ENCODE measurements around the gene TRIM26.
A peak's percentile ranks its signal among the peaks of the same experiment; 100 is the strongest.

TRIM26 gene

DNA sequence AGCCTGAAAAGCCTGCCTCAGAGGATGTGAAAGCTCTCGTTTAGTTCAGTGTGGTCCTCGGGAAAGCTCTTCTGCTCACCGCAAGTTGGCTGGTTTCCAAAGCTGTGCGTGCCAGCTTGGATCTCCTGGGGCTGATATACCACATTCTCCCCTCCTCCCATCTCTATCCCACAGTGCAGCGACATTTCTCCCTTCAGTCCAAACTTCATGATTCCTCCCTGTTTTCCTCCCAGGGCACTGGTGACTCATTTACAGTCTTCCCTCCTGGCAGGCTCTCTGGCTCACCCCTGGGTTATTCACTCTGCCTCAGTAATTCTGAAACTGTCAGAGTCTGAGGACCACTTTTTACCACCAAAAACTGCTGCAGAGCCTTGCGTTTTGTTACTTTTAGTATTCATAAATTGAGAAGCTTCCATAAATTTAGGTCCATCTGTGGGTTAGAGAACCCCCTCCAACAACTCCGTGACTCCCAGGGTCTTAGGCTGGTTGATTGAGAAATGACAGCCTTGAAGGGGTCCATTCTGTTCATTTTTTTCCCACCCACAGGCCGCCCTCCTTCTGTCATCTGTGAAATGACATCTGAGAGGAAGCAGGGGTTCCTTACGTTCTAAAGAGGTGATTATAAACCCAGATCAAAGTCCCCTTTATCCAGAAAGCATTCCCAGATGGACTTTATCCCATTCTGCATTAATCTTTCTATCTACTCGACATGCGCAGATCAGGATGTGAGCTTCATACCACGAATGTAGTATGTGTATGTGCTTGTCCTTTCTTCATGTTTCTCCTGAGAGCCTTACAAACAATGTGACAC is 58.3 kb downstream of the TRIM26 start:
- TF ChIP-seq, protein P1, sequence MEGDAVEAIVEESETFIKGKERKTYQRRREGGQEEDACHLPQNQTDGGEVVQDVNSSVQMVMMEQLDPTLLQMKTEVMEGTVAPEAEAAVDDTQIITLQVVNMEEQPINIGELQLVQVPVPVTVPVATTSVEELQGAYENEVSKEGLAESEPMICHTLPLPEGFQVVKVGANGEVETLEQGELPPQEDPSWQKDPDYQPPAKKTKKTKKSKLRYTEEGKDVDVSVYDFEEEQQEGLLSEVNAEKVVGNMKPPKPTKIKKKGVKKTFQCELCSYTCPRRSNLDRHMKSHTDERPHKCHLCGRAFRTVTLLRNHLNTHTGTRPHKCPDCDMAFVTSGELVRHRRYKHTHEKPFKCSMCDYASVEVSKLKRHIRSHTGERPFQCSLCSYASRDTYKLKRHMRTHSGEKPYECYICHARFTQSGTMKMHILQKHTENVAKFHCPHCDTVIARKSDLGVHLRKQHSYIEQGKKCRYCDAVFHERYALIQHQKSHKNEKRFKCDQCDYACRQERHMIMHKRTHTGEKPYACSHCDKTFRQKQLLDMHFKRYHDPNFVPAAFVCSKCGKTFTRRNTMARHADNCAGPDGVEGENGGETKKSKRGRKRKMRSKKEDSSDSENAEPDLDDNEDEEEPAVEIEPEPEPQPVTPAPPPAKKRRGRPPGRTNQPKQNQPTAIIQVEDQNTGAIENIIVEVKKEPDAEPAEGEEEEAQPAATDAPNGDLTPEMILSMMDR (IDR thresholded peaks at IDR 0.05; ENCODE audit: control insufficient read depth, insufficient read depth, low read depth, low read length, missing control alignments) = no peak
- H3K4me3 ChIP-seq (ENCODE audit: control insufficient read depth, low read depth, low read length) = no peak overlapping the region
- DNase-seq (ENCODE audit: low read depth) = peak; percentile 74

GRCh38 chr6:30154061-30154460 is 59.1 kb downstream of the TRIM26 start:
- DNase-seq (ENCODE audit: low read depth) = no peak
- TF ChIP-seq, protein P1 (IDR thresholded peaks at IDR 0.05; ENCODE audit: control insufficient read depth, insufficient read depth, low read depth, low read length, missing control alignments) = no peak
- H3K4me3 ChIP-seq (ENCODE audit: control insufficient read depth, low read depth, low read length) = no peak overlapping the region

DNA sequence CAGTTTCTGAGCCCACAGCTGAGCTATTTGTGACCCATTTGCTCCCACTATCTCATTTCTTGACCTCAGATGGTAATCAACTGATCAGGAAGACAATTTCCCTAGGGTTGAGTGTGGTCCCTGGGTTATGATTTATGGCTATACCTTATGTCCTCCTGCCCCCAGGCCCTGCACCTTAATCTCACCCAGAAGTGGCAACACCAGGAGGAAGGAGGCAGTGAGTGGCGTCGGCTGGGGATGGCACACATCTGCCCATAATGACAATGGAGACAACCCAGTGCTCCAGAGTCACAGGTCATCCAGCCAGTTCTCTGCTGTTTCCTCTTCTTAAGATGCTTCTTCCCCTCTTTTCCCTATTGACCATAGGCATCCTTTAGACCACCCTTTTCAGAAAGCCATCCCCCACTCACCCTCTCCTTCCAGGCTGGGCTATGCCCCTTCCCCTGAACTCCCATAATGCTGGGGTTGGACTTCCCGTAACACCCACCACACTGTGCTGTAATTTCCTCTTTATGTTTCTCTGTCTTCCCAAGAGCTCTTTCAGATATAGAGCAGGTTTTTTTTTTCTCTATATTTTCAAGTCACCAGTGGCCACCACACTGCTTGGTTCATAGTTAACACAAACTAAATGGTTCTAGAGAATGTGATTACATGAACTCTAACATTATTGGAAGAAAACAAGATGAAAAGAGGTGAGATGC is 60.1 kb downstream of the TRIM26 start:
- no peak overlapping the region for H3K4me3 ChIP-seq (ENCODE audit: control insufficient read depth, low read depth, low read length)
- no peak for DNase-seq (ENCODE audit: low read depth)
- TF ChIP-seq, protein P1 (IDR thresholded peaks at IDR 0.05; ENCODE audit: control insufficient read depth, insufficient read depth, low read depth, low read length, missing control alignments) = no peak

DNA sequence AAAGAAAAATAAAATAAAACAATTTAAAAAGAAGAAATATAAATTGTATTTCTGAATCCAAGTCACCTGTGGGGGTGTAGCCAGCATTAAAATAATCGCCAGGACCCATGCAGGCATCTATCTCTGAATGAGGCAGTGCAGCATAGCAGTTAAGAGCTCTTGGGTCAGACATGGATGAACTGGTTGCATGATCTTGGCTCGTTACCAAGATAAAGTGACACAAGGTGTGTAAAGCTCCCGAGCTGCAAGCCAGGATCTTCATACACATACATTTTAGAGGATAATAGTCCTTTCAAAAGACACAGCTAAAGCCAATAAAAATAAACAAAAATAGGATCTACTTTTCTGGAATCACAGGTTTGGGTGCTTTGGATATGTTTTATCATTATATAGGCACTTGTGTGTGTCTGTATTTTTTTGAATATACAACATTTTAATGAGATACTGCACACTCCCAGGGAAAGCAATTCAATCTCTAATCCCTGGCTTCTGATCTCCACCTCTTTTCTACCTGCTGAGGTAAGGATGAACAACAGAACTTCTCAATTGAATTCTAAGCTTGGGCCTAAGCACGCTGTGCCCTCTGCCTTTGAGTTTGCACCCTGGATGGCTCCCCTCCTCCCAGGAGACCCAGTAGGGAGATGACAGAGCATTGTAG is 61.1 kb downstream of the TRIM26 start:
- DNase-seq (ENCODE audit: low read depth) = no peak
- no peak overlapping the region for H3K4me3 ChIP-seq (ENCODE audit: control insufficient read depth, low read depth, low read length)
- TF ChIP-seq, protein P1 (IDR thresholded peaks at IDR 0.05; ENCODE audit: control insufficient read depth, insufficient read depth, low read depth, low read length, missing control alignments) = no peak

- DNase-seq (ENCODE audit: low read depth) = no peak
- TF ChIP-seq, protein P1 (IDR thresholded peaks at IDR 0.05; ENCODE audit: control insufficient read depth, insufficient read depth, low read depth, low read length, missing control alignments) = no peak
- no peak overlapping the region for H3K4me3 ChIP-seq (ENCODE audit: control insufficient read depth, low read depth, low read length)
Observed at GRCh38 chr6:30151580-30151979, 61.6 kb downstream of the TRIM26 start.

DNA sequence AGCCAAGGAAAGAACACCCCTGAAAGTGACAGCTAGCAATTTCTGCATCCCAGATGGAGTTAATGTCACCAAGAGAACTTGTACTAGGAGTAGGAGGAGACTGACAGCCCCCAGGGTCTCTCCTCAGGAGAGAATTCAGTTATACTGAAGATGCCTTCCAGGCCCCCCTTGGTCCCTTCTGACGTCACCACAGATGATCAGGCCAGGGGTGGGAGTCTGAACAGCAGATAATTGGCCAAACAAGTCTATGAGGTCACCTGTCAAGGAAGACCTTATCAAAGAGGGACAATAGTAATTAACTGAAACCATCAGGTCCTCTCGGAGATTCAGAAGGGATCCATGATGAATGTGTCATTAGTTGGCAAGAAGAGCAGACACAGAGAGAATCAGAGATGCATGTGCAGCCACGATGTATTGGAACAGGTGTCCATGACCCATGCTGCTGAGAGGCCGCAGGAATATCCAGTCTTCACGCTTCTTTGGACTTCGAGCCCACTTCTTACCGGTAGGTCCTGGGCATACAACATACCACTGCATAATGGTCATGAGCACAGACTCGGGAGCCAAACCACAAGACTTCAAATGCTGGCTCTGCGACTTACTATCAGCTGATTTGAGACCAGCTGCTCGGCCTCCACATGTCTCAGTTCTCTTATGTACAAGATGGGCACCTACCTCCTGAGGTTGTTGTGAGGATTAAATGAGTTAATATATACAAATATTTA is 62.4 kb downstream of the TRIM26 start:
- DNase-seq (ENCODE audit: low read depth) = no peak
- TF ChIP-seq, protein P1 (IDR thresholded peaks at IDR 0.05; ENCODE audit: control insufficient read depth, insufficient read depth, low read depth, low read length, missing control alignments) = no peak
- H3K4me3 ChIP-seq (ENCODE audit: control insufficient read depth, low read depth, low read length) = no peak overlapping the region
